Nephron (organoid): ENCODE data around the gene CERS6.
"Not testable (repeated sequence)": the region's sequence is repeated elsewhere in the genome, so short reads cannot be mapped to it uniquely, and the experiment has no call there.

ENCODE experiments used
- H3K27ac Mint-ChIP-seq, 3 experiments: 2 replicates each; pipeline ENCODE4 v1.8.0; 2020; ENCODE audit warnings: mixed read lengths in 3 of 3, mild to moderate bottlenecking in 2 of 3, moderate library complexity in 1 of 3
- H3K27me3 Mint-ChIP-seq: 2 replicates; pipeline ENCODE4 v1.8.0; 2021; ENCODE audit warnings: low read depth, mild to moderate bottlenecking, moderate library complexity, mixed read lengths
- H3K36me3 Mint-ChIP-seq: 2 replicates; pipeline ENCODE4 v1.8.0; 2020; ENCODE audit warnings: low read depth, mixed read lengths
- H3K4me1 Mint-ChIP-seq: 2 replicates; pipeline ENCODE4 v1.8.0; 2020; ENCODE audit warnings: mixed read lengths
- H3K4me3 Mint-ChIP-seq, 3 experiments: 2 replicates each; pipeline ENCODE4 v1.8.0; 2020; ENCODE audit warnings: mild to moderate bottlenecking in 3 of 3, mixed read lengths in 3 of 3, moderate library complexity in 2 of 3
- H3K9me3 Mint-ChIP-seq: 2 replicates; pipeline ENCODE4 v1.8.0; 2020; ENCODE audit warnings: mixed read lengths
- CTCF ChIP-seq, 3 experiments: fragments of 200-600 bp; sonication (generic); IDR thresholded peaks; one replicate each; pipeline ENCODE4 v1.5.0; 2021; ENCODE audit warnings: antibody characterized with exemption in 3 of 3; ENCODE audit not compliant: unreplicated experiment in 3 of 3

Gene CERS6

GRCh38 chr2:168658706-168659105 is 202.6 kb downstream of the CERS6 start:
- Mint-ChIP-seq H3K36me3 (peaks cover 11% of the 10 kb centered on the region), H3K9me3 (peaks cover 3% of the 10 kb centered on the region), H3K27ac (no peak overlapping the region), H3K27me3 (no peaks in the 10 kb centered on the region), H3K4me3 (no peak overlapping the region), H3K4me1 (peaks cover 19% of the 10 kb centered on the region)
- TF ChIP-seq CTCF (IDR thresholded peaks at IDR 0.05; ENCODE audit: unreplicated experiment in 3 of 3), result no peak

GRCh38 chr2:168660870-168661862 is 205.1 kb downstream of the CERS6 start:
- Mint-ChIP-seq H3K4me3 (peak overlapping the region in 1 of 3 experiments; percentile 10), H3K36me3 (peaks cover under 1% of the 10 kb centered on the region), H3K27me3 (no peaks in the 10 kb centered on the region), H3K27ac (peak overlapping the region; percentile 7 to 79 (median 62)), H3K9me3 (no peaks in the 10 kb centered on the region), H3K4me1 (peaks cover 19% of the 10 kb centered on the region)
- TF ChIP-seq CTCF (IDR thresholded peaks at IDR 0.05; ENCODE audit: unreplicated experiment in 3 of 3), result no peak

- TF ChIP-seq CTCF (IDR thresholded peaks at IDR 0.05; ENCODE audit: unreplicated experiment in 3 of 3), result no peak
Measured at GRCh38 chr2:168661863-168662256, 205.8 kb downstream of the CERS6 start.

GRCh38 chr2:168662651-168663208 is 206.7 kb downstream of the CERS6 start:
- Mint-ChIP-seq H3K4me3 (no peak overlapping the region), H3K9me3 (no peaks in the 10 kb centered on the region), H3K27ac (no peak overlapping the region), H3K27me3 (no peaks in the 10 kb centered on the region), H3K4me1 (peaks cover 19% of the 10 kb centered on the region), H3K36me3 (no peaks in the 10 kb centered on the region)
- TF ChIP-seq CTCF (IDR thresholded peaks at IDR 0.05; ENCODE audit: unreplicated experiment in 3 of 3), result no peak

More at GRCh38 chr2:168661863-168662256, 205.8 kb downstream of the CERS6 start:
- peak overlapping the region in 2 of 3 experiments; percentile 7 to 79 for H3K27ac Mint-ChIP-seq
- H3K9me3 Mint-ChIP-seq, result no peaks in the 10 kb centered on the region
- H3K27me3 Mint-ChIP-seq, result no peaks in the 10 kb centered on the region
- no peaks in the 10 kb centered on the region for H3K36me3 Mint-ChIP-seq
- H3K4me1 Mint-ChIP-seq, result peaks cover 19% of the 10 kb centered on the region
- no peak overlapping the region for H3K4me3 Mint-ChIP-seq

GRCh38 chr2:168663993-168664392 is 207.9 kb downstream of the CERS6 start:
- Mint-ChIP-seq H3K4me3 (no peak overlapping the region), H3K27me3 (no peaks in the 10 kb centered on the region), H3K27ac (no peak overlapping the region), H3K36me3 (no peaks in the 10 kb centered on the region), H3K9me3 (no peaks in the 10 kb centered on the region), H3K4me1 (peaks cover 19% of the 10 kb centered on the region)
- TF ChIP-seq CTCF (IDR thresholded peaks at IDR 0.05; ENCODE audit: unreplicated experiment in 3 of 3), result no peak

- not testable (repeated sequence) for H3K27me3 Mint-ChIP-seq, H3K36me3 Mint-ChIP-seq, H3K4me3 Mint-ChIP-seq
Measured at GRCh38 chr2:168664715-168665114, 208.6 kb downstream of the CERS6 start.

More at GRCh38 chr2:168664715-168665114, 208.6 kb downstream of the CERS6 start:
- H3K27ac Mint-ChIP-seq, H3K9me3 Mint-ChIP-seq: not testable (repeated sequence)
- H3K4me1 Mint-ChIP-seq, result peaks cover 19% of the 10 kb centered on the region
